HCT116 (cell line): Measurements from ENCODE around the gene MCF2L. TPM values are rescaled to one million over a fixed set of nuclear protein-coding genes. Genes with fewer than 3 reads are reported as not detected.

Experiments used
- ATAC-seq: fragments of 200-7000 bp; cut with Tn5 transposase; 2 replicates; pipeline ENCODE4 v1.9.1; 2020; ENCODE audit warnings: mild to moderate bottlenecking, moderate library complexity
- BruUV-seq: library from RNA; stranded (reverse); fragments of 400-500 nt; replicated peaks from 2 replicates; lab custom pipeline; 2021; lab: Mats Ljungman, UMichigan
- CTCF ChIA-PET: fragments of 300-600 bp; sonication (Branson Sonifier 250); formaldehyde crosslinking; loops from one replicate; lab custom pipeline; 2021; ENCODE audit warnings: antibody characterized with exemption; lab: Charles Lee
- POLR2A ChIA-PET: fragments of 300-600, 350-600 bp; sonication (Branson Sonifier 250); formaldehyde crosslinking; loops from one replicate; lab custom pipeline; 2021; ENCODE audit warnings: antibody characterized with exemption; lab: Charles Lee
- RAD21 ChIA-PET, 2 experiments: fragments of 300-600 bp; sonication (Branson Sonifier 250); formaldehyde crosslinking; loops; one replicate each; lab custom pipeline; 2023; ENCODE audit warnings: low total read pairs in 2 of 2; ENCODE audit not compliant: uncharacterized antibody in 2 of 2, unreplicated experiment in 2 of 2, low non-redundant PET in 1 of 2; lab: Charles Lee
- DNase-seq: peaks from one replicate; pipeline ENCODE4 v3.0.0-alpha.2; 2010; ENCODE audit warnings: low read depth, low spot score
- H2AFZ ChIP-seq: fragments of 200-600 bp; shearing (Covaris generic), sonication (generic); 2 replicates; pipeline ENCODE4 v1.6.1; 2017; ENCODE audit warnings: low read depth, mixed run types, mixed read lengths, antibody characterized with exemption, low read length; ENCODE audit not compliant: poor library complexity, severe bottlenecking
- H3K27ac ChIP-seq: 2 replicates; pipeline ENCODE4 v1.5.1; 2012; ENCODE audit warnings: low read depth, low read length
- H3K27me3 ChIP-seq: fragments of 200-600 bp; sonication (generic); 2 replicates; pipeline ENCODE4 v1.6.1; 2016; ENCODE audit warnings: mixed run types, low read length, mixed read lengths; ENCODE audit not compliant: insufficient read depth
- H3K36me3 ChIP-seq, 2 experiments: fragments of 200-500 bp in 1 of 2; fragments of 200-600 bp in 1 of 2; sonication (Bioruptor generic) in 1 of 2; sonication (generic) in 1 of 2; 2 replicates each; pipeline versions ENCODE4 v1.5.1 to v1.6.1; 2014 to 2016; ENCODE audit warnings: low read length in 2 of 2, inconsistent platforms in 1 of 2, mixed read lengths in 1 of 2, mixed run types in 1 of 2; ENCODE audit not compliant: insufficient read depth in 2 of 2, control insufficient read depth in 1 of 2
- H3K4me1 ChIP-seq, 2 experiments: fragments of 200-600 bp in 1 of 2; sonication (generic) in 1 of 2; 2 replicates each; pipeline versions ENCODE4 v1.5.1 to v1.6.1; 2012 to 2017; ENCODE audit warnings: low read length in 2 of 2, inconsistent platforms in 1 of 2, mild to moderate bottlenecking in 1 of 2, mixed read lengths in 1 of 2, mixed run types in 1 of 2, moderate library complexity in 1 of 2; ENCODE audit not compliant: insufficient read depth in 2 of 2, control insufficient read depth in 1 of 2
- H3K4me2 ChIP-seq: fragments of 200-600 bp; sonication (generic); 2 replicates; pipeline ENCODE4 v1.6.1; 2017; ENCODE audit warnings: mixed run types, low read length, mixed read lengths
- H3K4me3 ChIP-seq, 2 experiments: fragments of 200-600 bp in 1 of 2; sonication (generic) in 1 of 2; replicated peaks in 1 of 2; 2 replicates each; pipeline ENCODE4 v1.5.1; 2011 to 2016; ENCODE audit warnings: low read length in 2 of 2, control low read depth in 1 of 2, low read depth in 1 of 2, mild to moderate bottlenecking in 1 of 2, mixed read lengths in 1 of 2, mixed run types in 1 of 2
- H3K79me2 ChIP-seq: fragments of 200-600 bp; sonication (generic); 2 replicates; pipeline ENCODE4 v1.6.1; 2017; ENCODE audit warnings: mild to moderate bottlenecking, mixed run types, low read length, moderate library complexity, mixed read lengths; ENCODE audit not compliant: insufficient read depth
- H3K9ac ChIP-seq: fragments of 200-600 bp; sonication (generic); 2 replicates; pipeline ENCODE4 v1.6.1; 2016; ENCODE audit warnings: low read length, mixed read lengths
- H3K9me2 ChIP-seq: fragments of 200-600 bp; sonication (generic), shearing (Covaris generic); 2 replicates; pipeline ENCODE4 v1.6.1; 2017; ENCODE audit warnings: mixed run types, mild to moderate bottlenecking, moderate library complexity; ENCODE audit not compliant: insufficient read depth
- H3K9me3 ChIP-seq, 2 experiments: fragments of 200-500 bp in 1 of 2; fragments of 200-600 bp in 1 of 2; sonication (Bioruptor generic) in 1 of 2; sonication (generic) in 1 of 2; 2 replicates each; pipeline ENCODE4 v1.6.1; 2014 to 2017; ENCODE audit warnings: low read length in 2 of 2, mixed read lengths in 2 of 2, inconsistent platforms in 1 of 2, low read depth in 1 of 2, mild to moderate bottlenecking in 1 of 2, mixed run types in 1 of 2, moderate library complexity in 1 of 2; ENCODE audit not compliant: control insufficient read depth in 1 of 2, insufficient read depth in 1 of 2
- H4K20me1 ChIP-seq: fragments of 200-600 bp; sonication (generic), shearing (Covaris generic); 2 replicates; pipeline ENCODE4 v1.6.1; 2017; ENCODE audit warnings: mixed run types, mild to moderate bottlenecking, moderate library complexity; ENCODE audit not compliant: insufficient read depth
- CBX3 ChIP-seq: IDR thresholded peaks from 2 replicates; pipeline ENCODE4 v1.6.1; 2012; ENCODE audit warnings: low read depth
- CEBPB ChIP-seq: IDR thresholded peaks from 2 replicates; pipeline ENCODE4 v1.6.1; 2012; ENCODE audit warnings: low read depth
- EGR1 ChIP-seq: IDR thresholded peaks from 2 replicates; pipeline ENCODE4 v1.6.1; 2012; ENCODE audit warnings: low read depth
- EZH2 ChIP-seq: fragments of 200-600 bp; sonication (generic); IDR thresholded peaks from 2 replicates; pipeline ENCODE4 v1.6.1; 2017; ENCODE audit warnings: antibody characterized with exemption, mixed run types
- FOSL1 ChIP-seq: IDR thresholded peaks from 2 replicates; pipeline ENCODE4 v1.6.1; 2012; ENCODE audit warnings: low read depth
- POLR2A ChIP-seq: IDR thresholded peaks from 2 replicates; pipeline ENCODE4 v1.7.0; 2011; ENCODE audit warnings: borderline replicate concordance; ENCODE audit not compliant: insufficient read depth, insufficient read length; ENCODE audit errors: extremely low read depth
- POLR2AphosphoS5 ChIP-seq: IDR thresholded peaks from 2 replicates; pipeline ENCODE4 v1.6.1; 2011; ENCODE audit warnings: mild to moderate bottlenecking, low read depth, low read length, moderate library complexity
- RAD21 ChIP-seq: IDR thresholded peaks from 2 replicates; pipeline ENCODE4 v1.6.1; 2012; ENCODE audit warnings: low read depth, mild to moderate bottlenecking
- SP1 ChIP-seq: IDR thresholded peaks from 2 replicates; pipeline ENCODE4 v1.6.1; 2012; ENCODE audit warnings: low read depth
- SRF ChIP-seq: IDR thresholded peaks from 2 replicates; pipeline ENCODE4 v1.6.1; 2012; ENCODE audit warnings: low read depth
- TCF7L2 ChIP-seq: IDR thresholded peaks from 2 replicates; pipeline ENCODE4 v1.7.0; 2011; ENCODE audit warnings: borderline replicate concordance, inconsistent platforms; ENCODE audit not compliant: insufficient read depth, insufficient read length; ENCODE audit errors: extremely low read depth
- YY1 ChIP-seq: IDR thresholded peaks from 2 replicates; pipeline ENCODE4 v1.6.1; 2011; ENCODE audit warnings: low read length, low read depth, moderate library complexity, mild to moderate bottlenecking; ENCODE audit not compliant: insufficient replicate concordance; ENCODE audit errors: extremely low read depth
- ZFX ChIP-seq: fragments of 450-650 bp; IDR thresholded peaks from 2 replicates; pipeline ENCODE4 v1.6.1; 2017
- intact Hi-C: fragments of 100-400 bp; cut with micrococcal nuclease; formaldehyde crosslinking; loops from 2 replicates; pipeline ENCODE4 v1.10.0; 2022
- total RNA-seq: library from RNA; stranded (reverse); gene quantifications from one replicate; pipeline ENCODE4 v1.2.1, GENCODE V29; 2021; ENCODE audit not compliant: unreplicated experiment
- TF ChIP-seq, protein P1 (sequence below): IDR thresholded peaks from 2 replicates; pipeline ENCODE4 v1.6.1; 2012
- TF ChIP-seq, protein P2 (sequence below): IDR thresholded peaks from 2 replicates; pipeline ENCODE4 v1.6.1; 2012
- TF ChIP-seq, protein P3 (sequence below): IDR thresholded peaks from 2 replicates; pipeline ENCODE4 v1.6.1; 2012; ENCODE audit warnings: low read depth

The MCF2L gene
- total RNA-seq, 1 experiment from 2014 or later, result 19.3 TPM

DNA sequence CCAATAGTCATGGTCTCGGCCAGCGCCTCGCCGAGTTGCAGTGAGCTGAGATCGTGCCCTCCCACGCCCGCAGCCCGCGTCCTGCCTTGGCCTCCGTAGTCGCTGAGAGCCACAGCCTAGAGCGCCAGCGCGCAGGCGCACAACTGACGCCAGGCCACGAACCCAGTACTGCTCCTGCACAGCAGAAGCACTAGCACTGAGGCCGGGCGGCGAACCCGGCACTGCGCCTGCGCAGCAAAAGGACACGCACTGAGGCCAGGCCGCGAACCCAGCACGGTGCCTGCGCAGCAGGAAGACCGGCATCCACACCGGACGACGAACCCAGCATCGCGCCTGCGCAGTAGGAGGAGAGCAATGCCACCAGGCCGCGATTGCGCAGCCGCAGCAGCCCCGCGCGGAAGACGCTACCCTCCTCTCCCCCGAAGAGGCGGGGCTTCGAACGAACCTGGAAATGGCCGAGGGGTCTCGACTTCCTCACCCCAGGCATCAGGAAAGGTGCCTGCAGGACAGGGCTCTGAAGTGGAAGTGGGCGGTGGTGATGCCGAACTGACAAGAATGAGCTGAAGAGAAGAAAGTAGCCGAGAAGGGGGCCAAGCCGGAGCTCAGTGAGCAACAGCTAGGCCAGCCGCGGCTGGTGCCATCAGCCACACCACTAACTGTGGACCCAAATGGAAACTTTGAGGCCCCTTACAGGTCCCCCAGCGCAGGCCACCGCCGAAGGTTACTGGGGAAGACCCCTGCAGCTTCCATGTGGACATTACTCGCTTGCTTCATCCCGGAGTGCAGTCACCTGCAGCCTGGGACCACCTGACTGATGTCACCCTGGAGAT, 161.1 kb downstream of the MCF2L start:
- DNase-seq, result no peak
- no peak overlapping the region for H3K4me3 ChIP-seq
- no peak overlapping the region for H2AFZ ChIP-seq
- TF ChIP-seq TCF7L2 (no peak), CBX3 (no peak), SP1 (no peak), EGR1 (no peak), CEBPB (no peak)
- ChIA-PET RAD21 (no interaction called here), POLR2A (no interaction called here), CTCF (no interaction called here)
- no peak overlapping the region for H3K4me2 ChIP-seq
- no peaks in the 10 kb centered on the region for H3K36me3 ChIP-seq
- H3K9ac ChIP-seq, result no peak overlapping the region
- H4K20me1 ChIP-seq, result no peaks in the 10 kb centered on the region
- no peaks in the 10 kb centered on the region for H3K79me2 ChIP-seq
- H3K4me1 ChIP-seq, result no peaks in the 10 kb centered on the region
- peaks cover 14% of the 10 kb centered on the region; the same call in 1 of the 2 replicates for H3K27me3 ChIP-seq
- intact Hi-C loops, result no loop called here
- no peak overlapping the region for H3K27ac ChIP-seq
- no peaks in the 10 kb centered on the region for H3K9me2 ChIP-seq
- H3K9me3 ChIP-seq, result no peaks in the 10 kb centered on the region
- BruUV-seq, result no TSS peak
- ATAC-seq, result no peak

DNA sequence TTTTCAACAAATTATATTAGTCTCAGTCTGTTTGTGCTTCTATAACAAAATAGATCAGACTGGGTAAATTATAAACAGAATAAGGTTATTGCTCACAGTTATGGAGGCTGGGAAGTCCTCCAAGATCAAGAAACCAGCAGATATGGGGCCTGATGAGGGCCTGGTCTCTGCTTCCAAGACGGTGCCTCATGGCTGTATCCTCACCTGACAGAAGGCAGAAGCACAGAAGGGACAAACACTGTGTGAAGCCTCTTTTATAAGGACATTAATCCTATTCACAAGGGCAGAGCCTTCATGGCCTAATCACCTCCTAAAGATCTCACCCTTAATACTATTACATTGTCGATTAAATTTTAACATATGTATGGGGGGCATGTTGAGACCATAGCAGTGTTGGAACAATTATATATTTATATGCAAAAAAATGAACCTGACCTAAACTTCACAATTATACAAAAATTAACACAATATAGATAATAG, 166.3 kb downstream of the MCF2L start:
- ChIA-PET POLR2A (no interaction called here), RAD21 (no interaction called here), CTCF (no interaction called here)
- Histone ChIP-seq H3K27ac (no peak overlapping the region), H3K36me3 (no peaks in the 10 kb centered on the region), H3K4me3 (no peak overlapping the region), H3K9me2 (no peaks in the 10 kb centered on the region), H2AFZ (no peak overlapping the region), H3K79me2 (no peaks in the 10 kb centered on the region), H3K27me3 (peaks cover 11% of the 10 kb centered on the region; the same call in 1 of the 2 replicates), H3K4me2 (no peak overlapping the region), H3K4me1 (no peaks in the 10 kb centered on the region), H3K9me3 (no peaks in the 10 kb centered on the region), H3K9ac (no peak overlapping the region), H4K20me1 (no peaks in the 10 kb centered on the region)
- TF ChIP-seq, protein P1, sequence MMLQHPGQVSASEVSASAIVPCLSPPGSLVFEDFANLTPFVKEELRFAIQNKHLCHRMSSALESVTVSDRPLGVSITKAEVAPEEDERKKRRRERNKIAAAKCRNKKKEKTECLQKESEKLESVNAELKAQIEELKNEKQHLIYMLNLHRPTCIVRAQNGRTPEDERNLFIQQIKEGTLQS, result no peak
- TF ChIP-seq TCF7L2 (no peak), POLR2A (no peak), ZFX (no peak), SP1 (no peak), FOSL1 (no peak), YY1 (no peak), SRF (no peak), EGR1 (no peak), CEBPB (no peak), EZH2 (no peak), RAD21 (no peak), POLR2AphosphoS5 (no peak)
- TF ChIP-seq, protein P2, sequence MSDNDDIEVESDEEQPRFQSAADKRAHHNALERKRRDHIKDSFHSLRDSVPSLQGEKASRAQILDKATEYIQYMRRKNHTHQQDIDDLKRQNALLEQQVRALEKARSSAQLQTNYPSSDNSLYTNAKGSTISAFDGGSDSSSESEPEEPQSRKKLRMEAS, result no peak
- TF ChIP-seq, protein P3, sequence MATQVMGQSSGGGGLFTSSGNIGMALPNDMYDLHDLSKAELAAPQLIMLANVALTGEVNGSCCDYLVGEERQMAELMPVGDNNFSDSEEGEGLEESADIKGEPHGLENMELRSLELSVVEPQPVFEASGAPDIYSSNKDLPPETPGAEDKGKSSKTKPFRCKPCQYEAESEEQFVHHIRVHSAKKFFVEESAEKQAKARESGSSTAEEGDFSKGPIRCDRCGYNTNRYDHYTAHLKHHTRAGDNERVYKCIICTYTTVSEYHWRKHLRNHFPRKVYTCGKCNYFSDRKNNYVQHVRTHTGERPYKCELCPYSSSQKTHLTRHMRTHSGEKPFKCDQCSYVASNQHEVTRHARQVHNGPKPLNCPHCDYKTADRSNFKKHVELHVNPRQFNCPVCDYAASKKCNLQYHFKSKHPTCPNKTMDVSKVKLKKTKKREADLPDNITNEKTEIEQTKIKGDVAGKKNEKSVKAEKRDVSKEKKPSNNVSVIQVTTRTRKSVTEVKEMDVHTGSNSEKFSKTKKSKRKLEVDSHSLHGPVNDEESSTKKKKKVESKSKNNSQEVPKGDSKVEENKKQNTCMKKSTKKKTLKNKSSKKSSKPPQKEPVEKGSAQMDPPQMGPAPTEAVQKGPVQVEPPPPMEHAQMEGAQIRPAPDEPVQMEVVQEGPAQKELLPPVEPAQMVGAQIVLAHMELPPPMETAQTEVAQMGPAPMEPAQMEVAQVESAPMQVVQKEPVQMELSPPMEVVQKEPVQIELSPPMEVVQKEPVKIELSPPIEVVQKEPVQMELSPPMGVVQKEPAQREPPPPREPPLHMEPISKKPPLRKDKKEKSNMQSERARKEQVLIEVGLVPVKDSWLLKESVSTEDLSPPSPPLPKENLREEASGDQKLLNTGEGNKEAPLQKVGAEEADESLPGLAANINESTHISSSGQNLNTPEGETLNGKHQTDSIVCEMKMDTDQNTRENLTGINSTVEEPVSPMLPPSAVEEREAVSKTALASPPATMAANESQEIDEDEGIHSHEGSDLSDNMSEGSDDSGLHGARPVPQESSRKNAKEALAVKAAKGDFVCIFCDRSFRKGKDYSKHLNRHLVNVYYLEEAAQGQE, result no peak
- intact Hi-C loops, result no loop called here
- DNase-seq (no peak), ATAC-seq (no peak)
- BruUV-seq, result no TSS peak
